H1 (cell line): ENCODE data around the gene RAMACL. TPM values are rescaled to one million over a fixed set of nuclear protein-coding genes. Genes with fewer than 3 reads are reported as not detected.

ENCODE experiments used
- CTCF ChIA-PET: fragments of 300-600 bp; sonication (Branson Sonifier 250); formaldehyde crosslinking; loops from one replicate; lab custom pipeline; 2021; ENCODE audit not compliant: partially characterized antibody; lab: Charles Lee
- POLR2A ChIA-PET: fragments of 300-600 bp; sonication (Branson Sonifier 250); formaldehyde crosslinking; loops from one replicate; lab custom pipeline; 2021; ENCODE audit warnings: inconsistent platforms; ENCODE audit not compliant: partially characterized antibody; lab: Charles Lee
- DNase-seq, 2 experiments: peaks; one replicate each; pipeline versions ENCODE4 v3.0.0 to v3.0.0-alpha.2; 2010 to 2022; ENCODE audit warnings: low spot score in 2 of 2, low read depth in 1 of 2, mixed read lengths in 1 of 2
- FAIRE-seq: peaks from 2 replicates; lab custom pipeline; 2011; peaks lifted over from hg19 to GRCh38; lab: Jason Lieb, UNC
- H2AFZ ChIP-seq: 2 replicates; pipeline ENCODE4 v1.8.1; 2012; ENCODE audit warnings: low read length, inconsistent platforms
- H2AK5ac ChIP-seq: 2 replicates; pipeline ENCODE4 v1.6.1; 2013; ENCODE audit warnings: low read depth, low read length
- H2BK120ac ChIP-seq: replicated peaks from 2 replicates; pipeline ENCODE3; 2013; ENCODE audit warnings: low read depth, low read length, inconsistent platforms
- H2BK12ac ChIP-seq: 2 replicates; pipeline ENCODE4 v1.6.1; 2013; ENCODE audit warnings: low read depth, low read length
- H2BK15ac ChIP-seq: 2 replicates; pipeline ENCODE4 v1.6.1; 2013; ENCODE audit warnings: low read length
- H2BK20ac ChIP-seq: 2 replicates; pipeline ENCODE4 v1.6.1; 2013; ENCODE audit warnings: low read length
- H2BK5ac ChIP-seq: 2 replicates; pipeline ENCODE4 v1.6.1; 2013; ENCODE audit warnings: low read depth, low read length
- H3K14ac ChIP-seq: 2 replicates; pipeline ENCODE4 v1.6.1; 2013; ENCODE audit warnings: inconsistent platforms; ENCODE audit not compliant: insufficient read length
- H3K18ac ChIP-seq: 2 replicates; pipeline ENCODE4 v1.6.1; 2013; ENCODE audit warnings: low read length; ENCODE audit errors: extremely low read depth
- H3K23ac ChIP-seq: 2 replicates; pipeline ENCODE4 v1.6.1; 2013; ENCODE audit warnings: inconsistent platforms; ENCODE audit not compliant: insufficient read length
- H3K23me2 ChIP-seq: 2 replicates; pipeline ENCODE4 v1.6.1; 2013; ENCODE audit warnings: low read depth, low read length
- H3K27ac ChIP-seq: 2 replicates; pipeline ENCODE4 v1.6.1; 2011; ENCODE audit warnings: low read depth, low read length, inconsistent platforms
- H3K27me3 ChIP-seq, 4 experiments: replicated peaks in 1 of 4; 1 replicate in 1 of 4; 2 replicates in 3 of 4; pipeline versions ENCODE4 v1.6.1 to v1.8.1; 2011 to 2013; ENCODE audit warnings: low read length in 3 of 4, mild to moderate bottlenecking in 3 of 4, inconsistent platforms in 2 of 4, mixed read lengths in 2 of 4, moderate library complexity in 1 of 4; ENCODE audit not compliant: control insufficient read depth in 3 of 4, insufficient read depth in 3 of 4; ENCODE audit errors: extremely low read depth in 1 of 4
- H3K36me3 ChIP-seq, 4 experiments: 2 replicates each; pipeline versions ENCODE4 v1.6.1 to v1.8.1; 2011 to 2013; ENCODE audit warnings: mild to moderate bottlenecking in 4 of 4, low read length in 3 of 4, moderate library complexity in 2 of 4, control low read depth in 1 of 4, inconsistent platforms in 1 of 4; ENCODE audit not compliant: insufficient read depth in 4 of 4, control insufficient read depth in 2 of 4
- H3K4ac ChIP-seq: replicated peaks from 2 replicates; pipeline ENCODE3; 2013; ENCODE audit warnings: low read length, low read depth, mixed read lengths, inconsistent platforms; ENCODE audit not compliant: insufficient read length
- H3K4me1 ChIP-seq, 4 experiments: replicated peaks in 1 of 4; 1 replicate in 1 of 4; 2 replicates in 3 of 4; pipeline versions ENCODE4 v1.6.1 to v1.8.1; 2011 to 2013; ENCODE audit warnings: low read length in 3 of 4, inconsistent platforms in 2 of 4, mixed read lengths in 1 of 4; ENCODE audit not compliant: insufficient read depth in 4 of 4, control insufficient read depth in 3 of 4
- H3K4me2 ChIP-seq, 2 experiments: 2 replicates each; pipeline versions ENCODE4 v1.6.1 to v1.8.1; 2011 to 2013; ENCODE audit warnings: low read depth in 2 of 2, low read length in 2 of 2, control low read depth in 1 of 2, inconsistent platforms in 1 of 2, mild to moderate bottlenecking in 1 of 2; ENCODE audit not compliant: insufficient read depth in 1 of 2
- H3K4me3 ChIP-seq, 4 experiments: fragments of 200-600, 300-600 bp in 1 of 4; sonication (generic), shearing (Covaris generic), sonication (Bioruptor Twin) in 1 of 4; 2 replicates each; pipeline versions ENCODE4 v1.5.1 to v1.8.1; 2011 to 2016; ENCODE audit warnings: low read length in 4 of 4, low read depth in 3 of 4, control low read depth in 2 of 4, inconsistent platforms in 2 of 4, mild to moderate bottlenecking in 2 of 4, mixed read lengths in 1 of 4, moderate library complexity in 1 of 4; ENCODE audit not compliant: insufficient read depth in 2 of 4; ENCODE audit errors: extremely low read depth in 1 of 4
- H3K56ac ChIP-seq: replicated peaks from 2 replicates; pipeline ENCODE3; 2013; ENCODE audit warnings: low read depth, mild to moderate bottlenecking, mixed read lengths, low read length, inconsistent platforms; ENCODE audit not compliant: insufficient read length
- H3K79me1 ChIP-seq: 2 replicates; pipeline ENCODE4 v1.6.1; 2013; ENCODE audit warnings: low read depth, low read length, control low read depth
- H3K79me2 ChIP-seq, 2 experiments: 2 replicates each; pipeline versions ENCODE4 v1.6.1 to v1.8.1; 2012 to 2013; ENCODE audit warnings: low read length in 2 of 2, mild to moderate bottlenecking in 2 of 2, inconsistent platforms in 1 of 2; ENCODE audit not compliant: insufficient read depth in 2 of 2, control insufficient read depth in 1 of 2
- H3K9ac ChIP-seq, 4 experiments: replicated peaks in 1 of 4; 1 replicate in 1 of 4; 2 replicates in 3 of 4; pipeline versions ENCODE4 v1.6.1 to v1.8.1; 2011 to 2013; ENCODE audit warnings: low read depth in 3 of 4, low read length in 3 of 4, control low read depth in 2 of 4, mild to moderate bottlenecking in 2 of 4, moderate library complexity in 2 of 4, inconsistent platforms in 1 of 4; ENCODE audit errors: extremely low read depth in 1 of 4
- H3K9me3 ChIP-seq, 2 experiments: 2 replicates each; pipeline versions ENCODE4 v1.6.1 to v1.8.1; 2012 to 2013; ENCODE audit warnings: mild to moderate bottlenecking in 2 of 2, moderate library complexity in 2 of 2, control low read depth in 1 of 2, inconsistent platforms in 1 of 2, low read depth in 1 of 2, low read length in 1 of 2, mixed read lengths in 1 of 2; ENCODE audit not compliant: insufficient read depth in 2 of 2
- H4K20me1 ChIP-seq, 2 experiments: replicated peaks in 1 of 2; 2 replicates each; pipeline versions ENCODE3 to v1.8.1; 2011 to 2013; ENCODE audit warnings: inconsistent platforms in 2 of 2, low read length in 2 of 2, mild to moderate bottlenecking in 1 of 2; ENCODE audit not compliant: insufficient read depth in 2 of 2, control insufficient read depth in 1 of 2
- H4K5ac ChIP-seq: 2 replicates; pipeline ENCODE4 v1.6.1; 2013; ENCODE audit warnings: low read length, low read depth, mixed read lengths, inconsistent platforms; ENCODE audit not compliant: insufficient read length
- H4K8ac ChIP-seq: 2 replicates; pipeline ENCODE4 v1.8.0; 2013; ENCODE audit warnings: mild to moderate bottlenecking, moderate library complexity, low read length, inconsistent platforms; ENCODE audit not compliant: insufficient read depth; ENCODE audit errors: extremely low read depth
- H4K91ac ChIP-seq: replicated peaks from 2 replicates; pipeline ENCODE3; 2013; ENCODE audit warnings: low read length, mixed read lengths, inconsistent platforms; ENCODE audit not compliant: insufficient read length
- BCL11A ChIP-seq, 2 experiments: IDR thresholded peaks; one replicate each; pipeline ENCODE4 v1.6.1; 2011; ENCODE audit warnings: low read depth in 2 of 2, low read length in 2 of 2, mild to moderate bottlenecking in 2 of 2
- CBX5 ChIP-seq: fragments of 300-800, 300-1000 bp; sonication (generic); IDR thresholded peaks from 2 replicates; pipeline ENCODE4 v1.7.1; 2016; ENCODE audit warnings: antibody characterized with exemption, low read length, low read depth
- CEBPB ChIP-seq: IDR thresholded peaks from 2 replicates; pipeline ENCODE4 v1.6.1; 2012; ENCODE audit warnings: low read depth, low read length
- EGR1 ChIP-seq: IDR thresholded peaks from 2 replicates; pipeline ENCODE4 v1.6.1; 2011; ENCODE audit warnings: low read depth, low read length, borderline replicate concordance
- EP300 ChIP-seq, 2 experiments: IDR thresholded peaks; 1 replicate in 1 of 2; 2 replicates in 1 of 2; pipeline ENCODE4 v1.6.1; 2011 to 2012; ENCODE audit warnings: low read depth in 2 of 2, low read length in 2 of 2, mild to moderate bottlenecking in 2 of 2, borderline replicate concordance in 1 of 2, inconsistent platforms in 1 of 2, moderate library complexity in 1 of 2
- EZH2 ChIP-seq: fragments of 200-600 bp; sonication (generic); IDR thresholded peaks from 2 replicates; pipeline ENCODE4 v1.7.1; 2012; ENCODE audit warnings: low read depth, mild to moderate bottlenecking, moderate library complexity, low read length, inconsistent platforms; ENCODE audit not compliant: severe bottlenecking
- NRF1 ChIP-seq: IDR thresholded peaks from 2 replicates; pipeline ENCODE4 v1.6.1; 2011; ENCODE audit warnings: mild to moderate bottlenecking, low read depth, low read length, improper control_type of control experiment
- POU5F1 ChIP-seq: IDR thresholded peaks from 2 replicates; pipeline ENCODE4 v1.6.1; 2011; ENCODE audit warnings: low read depth, mild to moderate bottlenecking, low read length, moderate library complexity
- SIX5 ChIP-seq: IDR thresholded peaks from 2 replicates; pipeline ENCODE4 v1.6.1; 2011; ENCODE audit warnings: mild to moderate bottlenecking, low read depth, low read length
- TCF12 ChIP-seq: IDR thresholded peaks from 2 replicates; pipeline ENCODE4 v1.6.1; 2011; ENCODE audit warnings: low read depth, mild to moderate bottlenecking, low read length
- ZNF274 ChIP-seq: IDR thresholded peaks from 2 replicates; pipeline ENCODE4 v1.7.0; 2012; ENCODE audit warnings: low read length, borderline replicate concordance; ENCODE audit errors: extremely low read depth
- WGBS, 2 experiments: shearing (Covaris generic) in 1 of 2; methylation state at CpG; one replicate each; pipeline versions ENCODE4 v1.1.6 to v1.1.7; 2013 to 2015; ENCODE audit warnings: low lambda C conversion rate in 2 of 2, mixed read lengths in 2 of 2, inconsistent platforms in 1 of 2, low coverage in 1 of 2, missing lambda C conversion rate in 1 of 2; ENCODE audit not compliant: insufficient replicate concordance in 2 of 2, insufficient coverage in 1 of 2, insufficient read length in 1 of 2; ENCODE audit errors: extremely low coverage in 1 of 2, missing lambda C conversion rate in 1 of 2; 5-methylcytosine and 5-hydroxymethylcytosine counted together
- polyA plus RNA-seq, 7 experiments: library from polyadenylated mRNA; depleted of rRNA in 3 of 7; stranded (reverse) in 5 of 7; unstranded in 2 of 7; fragments of >200 nt in 5 of 7; fragments of 200-250 nt in 2 of 7; gene quantifications; 1 replicate in 5 of 7; 2 replicates in 1 of 7; 4 replicates in 1 of 7; pipeline versions ENCODE4 v1.2.1 to v1.2.3, GENCODE V29; 2011 to 2013; ENCODE audit warnings: missing spikeins in 2 of 7, mixed read lengths in 2 of 7
- total RNA-seq: library from RNA; stranded (reverse); fragmentation: NEBNext Ultra II Directional; extraction: Animal tissue kit (Norgen Biotek cat#: 25700); gene quantifications from 2 replicates; pipeline ENCODE4 v1.2.1, GENCODE V29; 2021

RAMACL gene
- total and polyA plus RNA-seq, 2 of the 8 experiments (the other 6 are each of a cell fraction or from before 2014, with no cell fraction given): 0.23 to 0.97 TPM

- Histone ChIP-seq H2AK5ac (no peak overlapping the region), H3K4me1 (peaks cover 1 to 9% (median 4%) of the 10 kb centered on the region in 4 experiments; a peak in 4 of 7 replicates), H4K5ac (no peak overlapping the region), H4K20me1 (peaks cover 0 to 4% of the 10 kb centered on the region in 2 experiments), H4K8ac (no peak overlapping the region), H2AFZ (no peak overlapping the region), H3K4me3 (no peak overlapping the region), H2BK20ac (no peak overlapping the region), H3K56ac (no peak overlapping the region), H3K9ac (no peak overlapping the region), H2BK12ac (no peak overlapping the region), H3K23me2 (no peaks in the 10 kb centered on the region), H3K18ac (no peak overlapping the region), H3K14ac (no peak overlapping the region), H3K79me1 (peaks cover 5% of the 10 kb centered on the region; the same call in 1 of the 2 replicates), H3K4me2 (no peak overlapping the region), H2BK15ac (no peak overlapping the region), H3K4ac (no peak overlapping the region), H2BK5ac (no peak overlapping the region), H3K9me3 (no peaks in the 10 kb centered on the region), H3K27ac (no peak overlapping the region), H3K79me2 (peaks cover 0 to 14% of the 10 kb centered on the region in 2 experiments; a peak in 2 of 4 replicates), H3K36me3 (no peaks in the 10 kb centered on the region), H3K23ac (no peak overlapping the region), H3K27me3 (no peaks in the 10 kb centered on the region; a peak in 1 of 7 replicates), H2BK120ac (no peak overlapping the region), H4K91ac (no peak overlapping the region)
- WGBS, 2 experiments: 95% methylated on average over 12 of the region's 12 CpGs; no CpG with 5 or more reads in 1 of the 2 experiments
- ChIA-PET CTCF (interaction anchor here (0.6 to 3.5 kb wide), 6 partner anchors 11 to 136 kb away, joined by 3 to 14 read pairs (median 3); no protein-coding TSS in a partner anchor), POLR2A (interaction anchor here (1.3 kb wide), 1 partner anchor 8 kb away, joined by 3 read pairs; no protein-coding TSS in a partner anchor)
- FAIRE-seq (no peak), DNase-seq (no peak)
- TF ChIP-seq EP300 (IDR thresholded peaks at IDR 0.05; ENCODE audit: borderline replicate concordance in 1 of 2, low read depth in 2 of 2, low read length in 2 of 2) (no peak), POU5F1 (no peak), NRF1 (no peak), SIX5 (no peak), EGR1 (no peak), TCF12 (no peak), CEBPB (no peak), BCL11A (IDR thresholded peaks at IDR 0.05; ENCODE audit: low read depth in 2 of 2, low read length in 2 of 2) (no peak), EZH2 (no peak), ZNF274 (no peak), CBX5 (no peak)
These were observed 20.2 kb downstream of the RAMACL start for GRCh38 chr6:166566026-166567011.
